Thyroid gland (tissue), 4 donors: Measurements from ENCODE around the gene CAPN5. TPM values are rescaled to one million over a fixed set of nuclear protein-coding genes. Genes with fewer than 3 reads are reported as not detected.
"Not testable (repeated sequence)": the region's sequence is repeated elsewhere in the genome, so short reads cannot be mapped to it uniquely, and the experiment has no call there.

Source experiments
- DNase-seq, 2 donors: peaks; one replicate each; pipeline ENCODE4 v3.0.0-alpha.2; 2019
- H3K27ac ChIP-seq, 3 donors: fragments of 200-600 bp; sonication (generic); 1 replicate in 2 of 3; 2 replicates in 1 of 3; pipeline ENCODE4 v1.5.1; 2016 to 2019; ENCODE audit warnings: mild to moderate bottlenecking in 1 of 3, moderate library complexity in 1 of 3
- H3K27me3 ChIP-seq: fragments of 200-600 bp; sonication (generic); one replicate; pipeline ENCODE4 v1.5.1; 2019
- H3K36me3 ChIP-seq, 2 donors: fragments of 200-600 bp; sonication (generic); one replicate each; pipeline ENCODE4 v1.5.1; 2016 to 2019
- H3K4me1 ChIP-seq, 2 donors: fragments of 200-600 bp; sonication (generic); one replicate each; pipeline ENCODE4 v1.5.1; 2017 to 2019
- H3K4me3 ChIP-seq, 3 donors: fragments of 200-600 bp; sonication (generic); replicated peaks in 1 of 3; 1 replicate in 2 of 3; 2 replicates in 1 of 3; pipeline ENCODE4 v1.5.1; 2016; ENCODE audit warnings: mild to moderate bottlenecking in 1 of 3
- H3K9me3 ChIP-seq: fragments of 200-600 bp; sonication (generic); one replicate; pipeline ENCODE4 v1.5.1; 2017
- POLR2A ChIP-seq, 2 donors: fragments of 450-650 bp; IDR thresholded peaks; one replicate each; pipeline ENCODE4 v1.6.1; 2017; ENCODE audit warnings: antibody characterized with exemption in 2 of 2, mild to moderate bottlenecking in 2 of 2, moderate library complexity in 1 of 2
- WGBS, 2 donors: methylation state at CpG; one replicate each; pipeline ENCODE4 v1.1.5; 2017; 5-methylcytosine and 5-hydroxymethylcytosine counted together
- intact Hi-C: fragments of 100-400 bp; cut with DNase I; formaldehyde crosslinking; loops from one replicate; pipeline ENCODE4 v1.15.1; 2023
- total RNA-seq, 4 donors: library from RNA; depleted of rRNA; stranded (reverse); fragments of >200 nt; gene quantifications; one replicate each; pipeline ENCODE4 v1.2.3, GENCODE V29; 2016
- TF ChIP-seq, protein P1 (sequence below), 6 experiments: fragments of 200-600 bp in 3 of 6; fragments of 450-650 bp in 3 of 6; sonication (generic) in 3 of 6; IDR thresholded peaks; one replicate each; pipeline ENCODE4 v1.5.1; 2016 to 2019; ENCODE audit warnings: antibody characterized with exemption in 6 of 6, mild to moderate bottlenecking in 2 of 6, inconsistent platforms in 1 of 6, moderate library complexity in 1 of 6

Gene CAPN5
- total RNA-seq, 4 donors from 2014 or later, result 3.0 to 5.6 (median 4.1) TPM

GRCh38 chr11:77047007-77047927 lies 19.5 kb upstream of the CAPN5 start:
- Histone ChIP-seq H3K27me3 (no peaks in the 10 kb centered on the region), H3K4me1 (peaks cover 0 to 12% of the 10 kb centered on the region in 2 donors), H3K9me3 (no peaks in the 10 kb centered on the region), H3K27ac (peak overlapping the region in 1 of 3 donors; percentile 4), H3K4me3 (peak overlapping the region in 1 of 3 donors; percentile 26), H3K36me3 (no peaks in the 10 kb centered on the region)
- intact Hi-C loops, result loop anchor here (10.0 kb wide), 1 partner anchor 148 kb away; no protein-coding TSS in a partner anchor
- TF ChIP-seq, protein P1, sequence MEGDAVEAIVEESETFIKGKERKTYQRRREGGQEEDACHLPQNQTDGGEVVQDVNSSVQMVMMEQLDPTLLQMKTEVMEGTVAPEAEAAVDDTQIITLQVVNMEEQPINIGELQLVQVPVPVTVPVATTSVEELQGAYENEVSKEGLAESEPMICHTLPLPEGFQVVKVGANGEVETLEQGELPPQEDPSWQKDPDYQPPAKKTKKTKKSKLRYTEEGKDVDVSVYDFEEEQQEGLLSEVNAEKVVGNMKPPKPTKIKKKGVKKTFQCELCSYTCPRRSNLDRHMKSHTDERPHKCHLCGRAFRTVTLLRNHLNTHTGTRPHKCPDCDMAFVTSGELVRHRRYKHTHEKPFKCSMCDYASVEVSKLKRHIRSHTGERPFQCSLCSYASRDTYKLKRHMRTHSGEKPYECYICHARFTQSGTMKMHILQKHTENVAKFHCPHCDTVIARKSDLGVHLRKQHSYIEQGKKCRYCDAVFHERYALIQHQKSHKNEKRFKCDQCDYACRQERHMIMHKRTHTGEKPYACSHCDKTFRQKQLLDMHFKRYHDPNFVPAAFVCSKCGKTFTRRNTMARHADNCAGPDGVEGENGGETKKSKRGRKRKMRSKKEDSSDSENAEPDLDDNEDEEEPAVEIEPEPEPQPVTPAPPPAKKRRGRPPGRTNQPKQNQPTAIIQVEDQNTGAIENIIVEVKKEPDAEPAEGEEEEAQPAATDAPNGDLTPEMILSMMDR (IDR thresholded peaks at IDR 0.05), result peak; percentile 35 to 85 (median 66)
- TF ChIP-seq POLR2A (IDR thresholded peaks at IDR 0.05), result no peak
- 10 to 19% methylated on average over 15 of the region's 15 CpGs for WGBS, 2 donors
- peak; percentile 77 to 81 for DNase-seq

GRCh38 chr11:77047928-77048446 lies 18.8 kb upstream of the CAPN5 start:
- H3K9me3 ChIP-seq, H3K27ac ChIP-seq, H3K36me3 ChIP-seq, H3K27me3 ChIP-seq, H3K4me3 ChIP-seq: not testable (repeated sequence)
- peaks cover 0 to 12% of the 10 kb centered on the region in 2 donors for H3K4me1 ChIP-seq
- 74 to 75% methylated on average over 7 of the region's 7 CpGs for WGBS, 2 donors
- peak in 1 of 2 donors; percentile 14 for DNase-seq
- TF ChIP-seq, protein P1 (IDR thresholded peaks at IDR 0.05), result peak in 1 of 6 experiments; percentile 2
- intact Hi-C loops, result loop anchor here (2.0 to 10.0 kb wide), 2 partner anchors 41 to 147 kb away; no protein-coding TSS in a partner anchor

DNA sequence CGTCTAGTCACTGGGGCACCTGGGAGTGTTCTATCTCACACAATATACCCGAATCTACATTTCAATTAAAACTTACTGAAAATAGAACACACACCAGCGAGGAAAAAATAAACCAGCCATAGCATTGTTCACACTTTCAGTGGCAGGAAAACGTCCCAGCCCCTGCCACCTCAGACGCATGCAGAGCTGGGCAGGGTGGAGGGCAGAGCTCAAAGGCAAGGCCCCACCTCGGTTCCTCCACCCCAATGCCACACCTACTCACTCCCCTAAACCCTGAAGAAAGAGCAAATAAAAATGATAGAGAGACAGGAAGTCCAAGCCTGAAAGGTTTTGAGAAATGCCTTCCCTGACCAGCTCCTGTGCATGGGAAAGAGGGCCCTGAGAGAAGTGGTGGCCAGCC lies 17.7 kb upstream of the CAPN5 start:
- no peak overlapping the region for H3K27ac ChIP-seq
- WGBS, 2 donors, result 76 to 80% methylated on average over 6 of the region's 6 CpGs
- H3K4me1 ChIP-seq, result peaks cover 0 to 12% of the 10 kb centered on the region in 2 donors
- intact Hi-C loops, result loop anchor here (2.0 to 10.0 kb wide), 2 partner anchors 40 to 146 kb away; no protein-coding TSS in a partner anchor
- H3K4me3 ChIP-seq, result no peak overlapping the region
- TF ChIP-seq, protein P1 (IDR thresholded peaks at IDR 0.05), result no peak
- TF ChIP-seq POLR2A (IDR thresholded peaks at IDR 0.05), result no peak
- H3K36me3 ChIP-seq, result no peaks in the 10 kb centered on the region
- no peaks in the 10 kb centered on the region for H3K9me3 ChIP-seq
- no peak for DNase-seq
- H3K27me3 ChIP-seq, result no peaks in the 10 kb centered on the region

- TF ChIP-seq, protein P1 (IDR thresholded peaks at IDR 0.05), result no peak
- no peak for TF ChIP-seq POLR2A (IDR thresholded peaks at IDR 0.05)
- intact Hi-C loops, result no loop called here
- Histone ChIP-seq H3K4me3 (no peak overlapping the region), H3K27me3 (no peaks in the 10 kb centered on the region), H3K36me3 (no peaks in the 10 kb centered on the region), H3K9me3 (no peaks in the 10 kb centered on the region), H3K4me1 (peaks cover 0 to 4% of the 10 kb centered on the region in 2 donors), H3K27ac (no peak overlapping the region)
- DNase-seq, result no peak
- 83 to 89% methylated on average over 3 of the region's 3 CpGs for WGBS, 2 donors
These were observed 15.3 kb upstream of the CAPN5 start for GRCh38 chr11:77051511-77051910.

DNA sequence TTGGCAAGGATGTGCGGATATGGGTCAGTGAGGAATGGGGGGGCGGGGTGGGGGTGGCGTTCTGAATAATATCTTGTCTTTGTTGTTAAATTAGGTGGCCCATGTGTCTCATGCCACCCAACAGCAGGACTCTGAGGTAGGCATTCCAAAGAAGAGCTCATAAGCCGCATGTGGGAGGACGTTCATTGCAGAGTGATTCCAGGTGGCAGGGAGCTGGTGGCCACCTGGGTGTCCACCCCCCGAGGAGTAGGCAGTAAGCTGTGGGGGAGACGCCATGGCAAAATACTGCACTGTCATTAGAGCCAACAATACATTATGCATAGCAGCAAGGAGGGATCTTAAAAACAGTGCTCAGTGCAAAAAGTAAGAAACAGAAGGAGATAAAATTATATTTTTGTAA lies 14.3 kb upstream of the CAPN5 start:
- WGBS, 2 donors, result 78 to 80% methylated on average over 7 of the region's 7 CpGs
- Histone ChIP-seq H3K9me3 (no peaks in the 10 kb centered on the region), H3K27me3 (no peaks in the 10 kb centered on the region), H3K4me3 (no peak overlapping the region), H3K4me1 (no peaks in the 10 kb centered on the region), H3K36me3 (no peaks in the 10 kb centered on the region), H3K27ac (no peak overlapping the region)
- intact Hi-C loops, result no loop called here
- DNase-seq, result no peak
- no peak for TF ChIP-seq POLR2A (IDR thresholded peaks at IDR 0.05)
- TF ChIP-seq, protein P1 (IDR thresholded peaks at IDR 0.05), result no peak
